Measurements from ENCODE around the gene ROBO2. TPM values are rescaled to one million over a fixed set of nuclear protein-coding genes. Genes with fewer than 3 reads are reported as not detected.

The ROBO2 gene
- total and polyA plus RNA-seq, 4 donors = 0.30 to 72.4 (median 3.3) TPM

GRCh38 chr3:77682162-77682561 lies 642.3 kb downstream of the ROBO2 start:
- H3K9ac ChIP-seq (ENCODE audit: insufficient read depth in 1 of 2, low read length in 2 of 2) = no peak overlapping the region
- H3K4me3 ChIP-seq = no peak overlapping the region
- peaks cover 0 to 13% (median 5%) of the 10 kb centered on the region in 4 donors for H3K9me3 ChIP-seq (ENCODE audit: control insufficient read depth in 4 of 4, insufficient read depth in 3 of 4, low read length in 3 of 4)
- peak; percentile 24 to 50 (median 29) for DNase-seq
- no peaks in the 10 kb centered on the region for H3K36me3 ChIP-seq (ENCODE audit: control insufficient read depth in 4 of 4, insufficient read depth in 4 of 4, low read length in 4 of 4)
- TF ChIP-seq, protein P1, sequence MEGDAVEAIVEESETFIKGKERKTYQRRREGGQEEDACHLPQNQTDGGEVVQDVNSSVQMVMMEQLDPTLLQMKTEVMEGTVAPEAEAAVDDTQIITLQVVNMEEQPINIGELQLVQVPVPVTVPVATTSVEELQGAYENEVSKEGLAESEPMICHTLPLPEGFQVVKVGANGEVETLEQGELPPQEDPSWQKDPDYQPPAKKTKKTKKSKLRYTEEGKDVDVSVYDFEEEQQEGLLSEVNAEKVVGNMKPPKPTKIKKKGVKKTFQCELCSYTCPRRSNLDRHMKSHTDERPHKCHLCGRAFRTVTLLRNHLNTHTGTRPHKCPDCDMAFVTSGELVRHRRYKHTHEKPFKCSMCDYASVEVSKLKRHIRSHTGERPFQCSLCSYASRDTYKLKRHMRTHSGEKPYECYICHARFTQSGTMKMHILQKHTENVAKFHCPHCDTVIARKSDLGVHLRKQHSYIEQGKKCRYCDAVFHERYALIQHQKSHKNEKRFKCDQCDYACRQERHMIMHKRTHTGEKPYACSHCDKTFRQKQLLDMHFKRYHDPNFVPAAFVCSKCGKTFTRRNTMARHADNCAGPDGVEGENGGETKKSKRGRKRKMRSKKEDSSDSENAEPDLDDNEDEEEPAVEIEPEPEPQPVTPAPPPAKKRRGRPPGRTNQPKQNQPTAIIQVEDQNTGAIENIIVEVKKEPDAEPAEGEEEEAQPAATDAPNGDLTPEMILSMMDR (IDR thresholded peaks at IDR 0.05; ENCODE audit: control extremely low read depth, extremely low read depth) = no peak
- no peak overlapping the region for H3K27ac ChIP-seq (ENCODE audit: low read depth in 1 of 2, low read length in 1 of 2)
- WGBS, 2 donors = 71 to 73% methylated on average over 2 of the region's 2 CpGs
- H3K27me3 ChIP-seq (ENCODE audit: control insufficient read depth in 3 of 3, insufficient read depth in 3 of 3, low read length in 2 of 3) = peaks cover 0 to 2% (median 0%) of the 10 kb centered on the region in 3 donors
- no peak for ATAC-seq (ENCODE audit: insufficient read depth, low FRiP score)
- H3K4me1 ChIP-seq (ENCODE audit: control insufficient read depth in 5 of 5, insufficient read depth in 5 of 5, low read length in 5 of 5) = peaks cover 0 to 6% (median 0%) of the 10 kb centered on the region in 5 donors

DNA sequence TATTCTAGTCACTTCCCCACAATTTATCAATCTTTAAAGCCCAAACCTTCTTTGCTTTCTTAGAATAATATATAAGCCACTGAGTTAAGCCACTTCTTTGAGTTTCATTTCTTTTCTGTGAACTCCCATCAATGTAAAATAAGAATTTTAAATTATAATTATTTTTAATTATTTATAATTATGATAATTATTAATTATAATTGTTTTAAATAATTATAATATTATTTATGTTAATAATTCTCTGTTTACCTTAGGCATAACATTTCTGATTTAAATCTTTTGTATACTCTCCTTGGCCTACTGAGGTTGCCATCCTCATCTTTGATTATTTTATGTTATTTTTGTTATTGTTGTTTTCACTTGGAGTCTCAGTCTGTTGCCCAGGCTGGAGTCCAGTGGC lies 644.2 kb downstream of the ROBO2 start:
- no peaks in the 10 kb centered on the region for H3K4me1 ChIP-seq (ENCODE audit: control insufficient read depth in 5 of 5, insufficient read depth in 5 of 5, low read length in 5 of 5)
- no peak for ATAC-seq (ENCODE audit: insufficient read depth, low FRiP score)
- TF ChIP-seq, protein P1 (IDR thresholded peaks at IDR 0.05; ENCODE audit: control extremely low read depth, extremely low read depth) = no peak
- H3K27ac ChIP-seq (ENCODE audit: low read depth in 1 of 2, low read length in 1 of 2) = no peak overlapping the region
- no peaks in the 10 kb centered on the region for H3K36me3 ChIP-seq (ENCODE audit: control insufficient read depth in 4 of 4, insufficient read depth in 4 of 4, low read length in 4 of 4)
- H3K9ac ChIP-seq (ENCODE audit: insufficient read depth in 1 of 2, low read length in 2 of 2) = no peak overlapping the region
- H3K9me3 ChIP-seq (ENCODE audit: control insufficient read depth in 4 of 4, insufficient read depth in 3 of 4, low read length in 3 of 4) = peaks cover 0 to 13% (median 5%) of the 10 kb centered on the region in 4 donors
- H3K27me3 ChIP-seq (ENCODE audit: control insufficient read depth in 3 of 3, insufficient read depth in 3 of 3, low read length in 2 of 3) = peaks cover 0 to 2% (median 0%) of the 10 kb centered on the region in 3 donors
- no peak for DNase-seq
- no peak overlapping the region for H3K4me3 ChIP-seq

DNA sequence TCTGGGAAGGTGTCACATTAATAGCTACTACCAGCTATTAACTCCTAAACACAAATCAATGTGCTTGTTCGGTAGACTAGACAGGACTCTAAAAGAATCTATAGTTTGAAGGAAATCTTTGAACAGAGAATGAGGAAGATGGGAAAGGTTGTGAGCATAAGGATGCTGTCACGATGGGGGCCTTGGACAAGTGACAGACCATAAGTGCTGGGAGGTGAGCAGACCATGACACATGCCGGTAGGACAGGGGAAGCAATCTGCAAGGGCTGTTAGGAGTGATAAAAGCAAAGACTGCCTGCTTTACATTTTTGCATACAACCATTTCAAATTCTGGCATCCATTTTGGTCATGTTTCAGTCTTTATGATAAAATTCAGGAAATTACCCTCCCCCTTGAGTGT lies 645.8 kb downstream of the ROBO2 start:
- no peaks in the 10 kb centered on the region for H3K36me3 ChIP-seq (ENCODE audit: control insufficient read depth in 4 of 4, insufficient read depth in 4 of 4, low read length in 4 of 4)
- H3K9ac ChIP-seq (ENCODE audit: insufficient read depth in 1 of 2, low read length in 2 of 2) = no peak overlapping the region
- no peak overlapping the region for H3K4me3 ChIP-seq
- TF ChIP-seq, protein P1 (IDR thresholded peaks at IDR 0.05; ENCODE audit: control extremely low read depth, extremely low read depth) = no peak
- no peak for ATAC-seq (ENCODE audit: insufficient read depth, low FRiP score)
- peaks cover 0 to 13% (median 5%) of the 10 kb centered on the region in 4 donors for H3K9me3 ChIP-seq (ENCODE audit: control insufficient read depth in 4 of 4, insufficient read depth in 3 of 4, low read length in 3 of 4)
- 71 to 77% methylated on average over 3 of the region's 3 CpGs for WGBS, 2 donors
- H3K27ac ChIP-seq (ENCODE audit: low read depth in 1 of 2, low read length in 1 of 2) = no peak overlapping the region
- no peaks in the 10 kb centered on the region for H3K4me1 ChIP-seq (ENCODE audit: control insufficient read depth in 5 of 5, insufficient read depth in 5 of 5, low read length in 5 of 5)
- DNase-seq = no peak
- H3K27me3 ChIP-seq (ENCODE audit: control insufficient read depth in 3 of 3, insufficient read depth in 3 of 3, low read length in 2 of 3) = peaks cover 0 to 2% (median 0%) of the 10 kb centered on the region in 3 donors

- Histone ChIP-seq H3K27ac (ENCODE audit: low read depth in 1 of 2, low read length in 1 of 2) (no peak overlapping the region), H3K4me3 (no peak overlapping the region), H3K4me1 (ENCODE audit: control insufficient read depth in 5 of 5, insufficient read depth in 5 of 5, low read length in 5 of 5) (no peaks in the 10 kb centered on the region), H3K9me3 (ENCODE audit: control insufficient read depth in 4 of 4, insufficient read depth in 3 of 4, low read length in 3 of 4) (peaks cover 0 to 13% (median 5%) of the 10 kb centered on the region in 4 donors), H3K36me3 (ENCODE audit: control insufficient read depth in 4 of 4, insufficient read depth in 4 of 4, low read length in 4 of 4) (no peaks in the 10 kb centered on the region), H3K27me3 (ENCODE audit: control insufficient read depth in 3 of 3, insufficient read depth in 3 of 3, low read length in 2 of 3) (peaks cover 0 to 2% (median 0%) of the 10 kb centered on the region in 3 donors), H3K9ac (ENCODE audit: insufficient read depth in 1 of 2, low read length in 2 of 2) (no peak overlapping the region)
- ATAC-seq (ENCODE audit: insufficient read depth, low FRiP score) (no peak), DNase-seq (no peak)
- TF ChIP-seq, protein P1 (IDR thresholded peaks at IDR 0.05; ENCODE audit: control extremely low read depth, extremely low read depth) = no peak
- WGBS, 2 donors = 12 to 16% methylated on average over 2 of the region's 2 CpGs
These were observed 646.7 kb downstream of the ROBO2 start for GRCh38 chr3:77686560-77686959.
